Duodenal mucosa (tissue), 2 donors: ENCODE data around the gene PATJ.

Experiments used
- H3K27ac ChIP-seq: one replicate; pipeline ENCODE4 v1.7.0; 2013; ENCODE audit warnings: low read depth, low read length
- H3K27me3 ChIP-seq, 2 donors: one replicate each; pipeline ENCODE4 v1.7.0; 2013; ENCODE audit warnings: low read length in 2 of 2, control low read depth in 1 of 2; ENCODE audit not compliant: insufficient read depth in 2 of 2, control insufficient read depth in 1 of 2
- H3K36me3 ChIP-seq, 2 donors: one replicate each; pipeline ENCODE4 v1.7.0; 2013; ENCODE audit warnings: low read length in 2 of 2, control low read depth in 1 of 2; ENCODE audit not compliant: insufficient read depth in 2 of 2, control insufficient read depth in 1 of 2
- H3K4me1 ChIP-seq, 2 donors: one replicate each; pipeline ENCODE4 v1.7.0; 2013; ENCODE audit warnings: low read length in 2 of 2, control low read depth in 1 of 2; ENCODE audit not compliant: insufficient read depth in 2 of 2, control insufficient read depth in 1 of 2
- H3K4me3 ChIP-seq, 2 donors: one replicate each; pipeline ENCODE4 v1.7.0; 2013; ENCODE audit warnings: low read length in 2 of 2, low read depth in 1 of 2
- H3K9ac ChIP-seq, 2 donors: one replicate each; pipeline ENCODE4 v1.7.0; 2013; ENCODE audit warnings: low read length in 2 of 2, low read depth in 1 of 2
- H3K9me3 ChIP-seq, 2 donors: one replicate each; pipeline ENCODE4 v1.7.0; 2013; ENCODE audit warnings: low read length in 2 of 2, control low read depth in 1 of 2; ENCODE audit not compliant: control insufficient read depth in 1 of 2

The PATJ gene

DNA sequence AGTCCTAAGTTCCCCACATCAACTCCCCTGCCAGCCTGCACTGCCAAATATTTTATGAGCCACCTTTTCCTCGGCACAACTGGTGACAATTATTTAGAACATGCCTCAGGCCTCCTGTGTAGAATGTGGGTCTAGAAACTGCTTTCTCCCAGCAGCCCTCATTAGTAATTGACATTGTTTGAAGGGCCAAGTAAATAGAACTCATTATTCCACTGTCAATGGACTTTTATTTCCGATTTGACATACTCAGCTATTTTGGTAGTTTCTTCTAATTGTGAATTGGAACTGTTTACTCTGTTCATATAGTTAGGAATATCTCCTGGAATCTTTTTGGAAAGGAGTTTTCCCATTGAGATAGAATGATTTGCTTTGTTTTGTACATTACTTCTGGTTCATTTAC lies 283.6 kb downstream of the PATJ start:
- Histone ChIP-seq H3K36me3 (peaks cover 0 to 3% of the 10 kb centered on the region in 2 donors), H3K27ac (no peak overlapping the region), H3K9ac (no peak overlapping the region), H3K27me3 (no peaks in the 10 kb centered on the region), H3K4me3 (no peak overlapping the region), H3K4me1 (no peaks in the 10 kb centered on the region), H3K9me3 (peaks cover 0 to 6% of the 10 kb centered on the region in 2 donors)

DNA sequence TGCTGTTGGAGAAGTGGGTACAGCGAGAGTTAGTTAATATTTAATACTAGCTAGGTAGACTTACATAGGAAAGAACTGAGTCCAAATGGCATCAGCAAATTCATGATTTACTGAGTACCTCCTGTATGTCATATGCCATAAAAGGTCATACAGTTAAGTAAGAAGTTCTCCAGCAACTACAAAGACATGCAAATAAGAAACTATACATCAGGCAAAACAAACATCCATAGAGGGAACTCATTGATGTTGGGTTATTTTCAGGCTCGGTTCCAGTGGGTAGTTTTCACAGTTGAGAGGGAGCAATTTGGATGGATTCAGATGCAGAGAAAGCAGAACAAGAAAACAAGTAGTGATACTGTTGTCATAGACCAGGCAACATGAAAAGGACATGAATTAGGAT lies 287.4 kb downstream of the PATJ start:
- no peaks in the 10 kb centered on the region for H3K27me3 ChIP-seq
- no peak overlapping the region for H3K27ac ChIP-seq
- peaks cover 0 to 3% of the 10 kb centered on the region in 2 donors for H3K36me3 ChIP-seq
- H3K9ac ChIP-seq: no peak overlapping the region
- H3K4me1 ChIP-seq: no peaks in the 10 kb centered on the region
- H3K4me3 ChIP-seq: no peak overlapping the region
- H3K9me3 ChIP-seq: peaks cover 0 to 6% of the 10 kb centered on the region in 2 donors

DNA sequence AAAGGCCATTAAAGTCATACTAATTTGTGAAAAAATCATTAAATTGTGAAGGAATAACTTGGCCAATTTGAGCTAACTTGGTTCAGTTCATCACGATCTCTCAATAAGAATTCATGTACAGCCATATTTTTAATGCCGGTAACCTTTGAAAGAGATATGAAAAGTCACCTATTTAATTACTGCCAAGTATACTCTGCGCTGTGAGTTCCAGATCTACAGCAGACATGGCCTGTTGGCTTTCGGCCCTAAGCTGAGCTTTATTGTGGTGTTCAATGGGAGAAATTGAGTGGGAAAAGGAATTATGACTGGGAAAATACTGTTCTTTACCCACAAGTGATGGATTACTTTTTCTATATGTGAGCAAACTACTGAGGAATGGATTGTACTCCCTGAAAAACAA lies 292.5 kb downstream of the PATJ start:
- no peaks in the 10 kb centered on the region for H3K9me3 ChIP-seq
- no peaks in the 10 kb centered on the region for H3K4me1 ChIP-seq
- no peaks in the 10 kb centered on the region for H3K27me3 ChIP-seq
- peaks cover 0 to 4% of the 10 kb centered on the region in 2 donors for H3K36me3 ChIP-seq
- no peak overlapping the region for H3K27ac ChIP-seq
- no peak overlapping the region for H3K4me3 ChIP-seq
- no peak overlapping the region for H3K9ac ChIP-seq

DNA sequence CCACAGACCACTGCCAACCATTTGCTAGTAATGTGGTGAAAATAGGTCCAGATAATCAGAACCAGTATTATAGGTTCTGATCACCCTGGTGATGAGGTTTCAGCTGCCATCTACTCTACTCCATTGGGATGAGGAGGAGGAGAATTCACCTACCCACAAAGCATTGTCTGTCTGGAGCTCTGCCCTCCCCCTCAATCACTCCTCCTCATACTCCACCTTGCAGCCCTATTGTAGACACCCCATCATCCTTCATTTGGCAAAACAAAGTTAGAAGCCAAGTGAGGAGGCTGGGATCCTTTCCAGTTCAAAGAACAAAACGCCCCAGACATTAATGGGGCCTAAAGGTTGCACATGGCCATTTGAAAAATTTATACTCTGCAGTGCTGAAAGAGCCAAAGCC lies 295.0 kb downstream of the PATJ start:
- H3K27ac ChIP-seq: no peak overlapping the region
- H3K27me3 ChIP-seq: no peaks in the 10 kb centered on the region
- no peak overlapping the region for H3K4me3 ChIP-seq
- no peaks in the 10 kb centered on the region for H3K4me1 ChIP-seq
- H3K36me3 ChIP-seq: peaks cover 0 to 4% of the 10 kb centered on the region in 2 donors
- no peak overlapping the region for H3K9ac ChIP-seq
- H3K9me3 ChIP-seq: no peaks in the 10 kb centered on the region

DNA sequence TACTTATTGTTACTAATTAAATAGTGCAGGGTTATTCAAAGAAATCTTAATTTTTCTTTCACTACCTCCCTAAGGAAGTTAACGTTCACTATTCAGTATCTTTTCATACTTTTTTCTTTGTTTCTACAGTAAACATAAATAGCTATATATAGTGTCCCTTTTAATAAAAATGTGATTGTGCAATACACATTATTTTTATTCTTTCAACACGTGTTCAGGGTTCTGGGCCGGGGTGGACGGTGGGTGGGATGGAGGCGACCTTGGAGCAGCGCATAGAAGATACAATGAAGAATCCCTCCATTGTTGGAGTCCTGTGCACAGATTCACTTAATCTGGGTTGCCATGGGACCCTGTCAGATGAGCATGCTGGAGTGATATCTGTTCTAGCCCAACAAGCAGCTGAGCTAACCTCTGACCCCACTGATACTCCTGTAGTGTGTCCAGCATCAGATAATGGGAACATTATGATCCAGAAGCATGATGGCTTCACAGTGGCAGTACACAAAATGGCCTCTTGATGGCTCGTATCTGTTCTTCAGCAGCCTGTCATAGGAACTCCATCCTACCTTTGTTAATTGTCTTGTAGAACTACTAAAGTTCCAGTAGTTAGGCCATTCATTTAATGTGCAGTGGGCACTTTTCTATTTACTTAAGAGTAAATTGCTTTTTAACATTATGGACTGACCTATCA lies 296.5 kb downstream of the PATJ start:
- Histone ChIP-seq H3K27me3 (no peaks in the 10 kb centered on the region), H3K9ac (no peak overlapping the region), H3K27ac (no peak overlapping the region), H3K9me3 (no peaks in the 10 kb centered on the region), H3K36me3 (peaks cover 0 to 4% of the 10 kb centered on the region in 2 donors), H3K4me3 (no peak overlapping the region), H3K4me1 (no peaks in the 10 kb centered on the region)

GRCh38 chr1:62040450-62040849 lies 298.2 kb downstream of the PATJ start:
- Histone ChIP-seq H3K27me3 (no peaks in the 10 kb centered on the region), H3K36me3 (peaks cover 0 to 4% of the 10 kb centered on the region in 2 donors)

GRCh38 chr1:62040973-62041372 lies 298.7 kb downstream of the PATJ start:
- no peaks in the 10 kb centered on the region for H3K4me1 ChIP-seq

More at GRCh38 chr1:62040450-62040849, 298.2 kb downstream of the PATJ start:
- no peak overlapping the region for H3K9ac ChIP-seq
- no peaks in the 10 kb centered on the region for H3K4me1 ChIP-seq
- H3K4me3 ChIP-seq: no peak overlapping the region
- no peak overlapping the region for H3K27ac ChIP-seq
- no peaks in the 10 kb centered on the region for H3K9me3 ChIP-seq

DNA sequence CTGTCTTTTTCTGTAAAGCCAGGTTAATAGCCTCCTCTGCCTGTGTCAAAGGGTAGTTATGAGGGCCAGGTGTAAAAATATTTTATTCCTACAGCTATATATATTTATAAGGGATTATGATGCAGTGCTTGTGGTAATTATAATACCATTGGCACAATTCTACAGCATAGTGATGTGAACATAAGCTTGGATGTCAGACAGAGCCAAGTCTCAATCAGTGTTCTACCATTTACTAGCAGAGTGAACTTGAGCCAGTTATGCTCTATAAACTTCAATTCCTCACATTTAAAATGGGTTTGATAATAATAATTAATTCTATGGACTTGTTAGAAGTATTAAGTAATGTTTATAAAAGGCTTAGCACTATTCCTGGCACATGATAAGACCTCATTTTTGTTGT lies 300.9 kb downstream of the PATJ start:
- Histone ChIP-seq H3K27me3 (no peaks in the 10 kb centered on the region), H3K4me1 (no peaks in the 10 kb centered on the region), H3K27ac (no peak overlapping the region), H3K9me3 (no peaks in the 10 kb centered on the region), H3K36me3 (peaks cover 0 to 4% of the 10 kb centered on the region in 2 donors), H3K4me3 (no peak overlapping the region), H3K9ac (no peak overlapping the region)

More at GRCh38 chr1:62040973-62041372, 298.7 kb downstream of the PATJ start:
- Histone ChIP-seq H3K9me3 (no peaks in the 10 kb centered on the region), H3K36me3 (peaks cover 0 to 4% of the 10 kb centered on the region in 2 donors), H3K9ac (no peak overlapping the region), H3K4me3 (no peak overlapping the region), H3K27me3 (no peaks in the 10 kb centered on the region), H3K27ac (no peak overlapping the region)

GRCh38 chr1:62045574-62045973 lies 303.3 kb downstream of the PATJ start:
- peaks cover 1 to 3% of the 10 kb centered on the region in 2 donors for H3K36me3 ChIP-seq
- no peaks in the 10 kb centered on the region for H3K4me1 ChIP-seq
- no peak overlapping the region for H3K4me3 ChIP-seq
- no peak overlapping the region for H3K9ac ChIP-seq
- no peaks in the 10 kb centered on the region for H3K27me3 ChIP-seq
- no peak overlapping the region for H3K27ac ChIP-seq
- H3K9me3 ChIP-seq: no peaks in the 10 kb centered on the region

- H3K27me3 ChIP-seq: no peaks in the 10 kb centered on the region
- peaks cover 7 to 9% of the 10 kb centered on the region in 2 donors for H3K36me3 ChIP-seq
- no peak overlapping the region for H3K9ac ChIP-seq
- no peaks in the 10 kb centered on the region for H3K4me1 ChIP-seq
- no peak overlapping the region for H3K27ac ChIP-seq
- H3K9me3 ChIP-seq: no peaks in the 10 kb centered on the region
- no peak overlapping the region for H3K4me3 ChIP-seq
These were observed 304.6 kb downstream of the PATJ start for GRCh38 chr1:62046927-62047326.
